Measurements from ENCODE around the gene SYT8.

- no peak for TF ChIP-seq EZH2 (IDR thresholded peaks at IDR 0.05; ENCODE audit: insufficient read depth, poor library complexity, severe bottlenecking)
- no peak for TF ChIP-seq EZH2phosphoT487 (IDR thresholded peaks at IDR 0.05; ENCODE audit: insufficient read depth, low read depth)
These were observed 41.7 kb downstream of the SYT8 start for GRCh38 chr11:1876361-1877063.

Data from GM23248 (cell line).